Endodermal cell (in vitro differentiated cells): Measurements from ENCODE around the gene GTF2A1L. TPM values are rescaled to one million over a fixed set of nuclear protein-coding genes. Genes with fewer than 3 reads are reported as not detected.

Experiments used
- DNase-seq: peaks from one replicate; pipeline ENCODE4 v3.0.0-alpha.2; 2017
- H3K27ac ChIP-seq: 2 replicates; pipeline ENCODE4 v1.5.1; 2013; ENCODE audit warnings: mild to moderate bottlenecking, low read depth, low read length, moderate library complexity
- H3K27me3 ChIP-seq: 2 replicates; pipeline ENCODE4 v1.6.1; 2013; ENCODE audit warnings: mild to moderate bottlenecking, low read length, moderate library complexity; ENCODE audit not compliant: insufficient read depth, control insufficient read depth, poor library complexity, severe bottlenecking
- H3K36me3 ChIP-seq: 2 replicates; pipeline ENCODE4 v1.7.0; 2013; ENCODE audit warnings: mild to moderate bottlenecking, low read length, moderate library complexity; ENCODE audit not compliant: control insufficient read depth, insufficient read depth
- H3K4me1 ChIP-seq: one replicate; pipeline ENCODE4 v1.7.0; 2013; ENCODE audit warnings: low read length; ENCODE audit not compliant: control insufficient read depth, insufficient read depth
- H3K4me3 ChIP-seq: 2 replicates; pipeline ENCODE4 v1.5.1; 2013; ENCODE audit warnings: mild to moderate bottlenecking, low read length, moderate library complexity
- H3K9ac ChIP-seq: 2 replicates; pipeline ENCODE4 v1.6.1; 2013; ENCODE audit warnings: mild to moderate bottlenecking, low read length, moderate library complexity; ENCODE audit not compliant: poor library complexity, severe bottlenecking; ENCODE audit errors: extremely low read depth
- H3K9me3 ChIP-seq: 2 replicates; pipeline ENCODE4 v1.6.1; 2013; ENCODE audit warnings: mild to moderate bottlenecking, low read length, moderate library complexity; ENCODE audit not compliant: control insufficient read depth
- H3K27ac Mint-ChIP-seq: 2 replicates; pipeline ENCODE4 v1.8.0; 2020; ENCODE audit warnings: mixed read lengths
- H3K27me3 Mint-ChIP-seq: 2 replicates; pipeline ENCODE4 v1.8.0; 2021; ENCODE audit warnings: mild to moderate bottlenecking, mixed read lengths; ENCODE audit not compliant: insufficient read depth
- H3K36me3 Mint-ChIP-seq: 2 replicates; pipeline ENCODE4 v1.8.0; 2020; ENCODE audit warnings: low read depth, mixed read lengths
- H3K4me1 Mint-ChIP-seq: 2 replicates; pipeline ENCODE4 v1.8.0; 2020; ENCODE audit warnings: mixed read lengths
- H3K4me3 Mint-ChIP-seq: 2 replicates; pipeline ENCODE4 v1.8.0; 2020; ENCODE audit warnings: mild to moderate bottlenecking, moderate library complexity, mixed read lengths
- H3K9me3 Mint-ChIP-seq: 2 replicates; pipeline ENCODE4 v1.8.0; 2020; ENCODE audit warnings: mild to moderate bottlenecking, mixed read lengths
- WGBS, 2 experiments: methylation state at CpG; one replicate each; pipeline versions ENCODE4 v1.1.5 to v1.1.7; 2013; ENCODE audit warnings: missing lambda C conversion rate in 2 of 2, mixed read lengths in 1 of 2; ENCODE audit not compliant: insufficient coverage in 1 of 2, insufficient read length in 1 of 2; 5-methylcytosine and 5-hydroxymethylcytosine counted together
- total RNA-seq, 2 donors: library from RNA; stranded (reverse); fragmentation: NEBNext Ultra II Directional in 1 of 2; extraction: Animal tissue kit (Norgen Biotek cat#: 25700) in 1 of 2; gene quantifications; 2 replicates in 1 of 2; 3 replicates in 1 of 2; pipeline ENCODE4 v1.2.1, GENCODE V29; 2021
- TF ChIP-seq, protein P1 (sequence below): fragments of 200-600 bp; sonication (generic); conservative IDR thresholded peaks from 2 replicates; pipeline ENCODE4 v1.5.0; 2021; ENCODE audit warnings: antibody characterized with exemption, mild to moderate bottlenecking

Gene GTF2A1L
- total RNA-seq, 2 donors from 2014 or later, result not detected

DNA sequence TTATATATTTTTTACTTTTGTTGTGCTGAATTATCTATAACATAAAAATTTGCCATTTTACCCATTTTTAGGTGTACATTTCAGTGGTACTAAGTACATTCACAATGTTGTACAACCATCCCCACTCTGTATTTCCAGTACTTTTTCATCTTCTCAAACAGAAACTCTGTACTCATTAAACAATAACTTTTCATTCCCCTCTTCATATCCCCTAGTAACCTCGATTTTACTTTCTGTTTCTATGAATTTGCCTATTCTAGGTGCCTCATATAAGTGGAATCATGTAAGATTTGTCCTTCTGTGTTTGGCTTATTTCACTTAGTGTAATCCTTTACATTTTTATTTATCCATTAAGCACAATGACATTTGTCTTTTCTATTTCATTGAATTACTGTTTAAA lies 51.3 kb downstream of the GTF2A1L start:
- no peaks in the 10 kb centered on the region for H3K36me3 Mint-ChIP-seq
- Histone ChIP-seq H3K36me3 (no peaks in the 10 kb centered on the region), H3K27ac (no peak overlapping the region), H3K4me1 (no peaks in the 10 kb centered on the region), H3K9me3 (no peaks in the 10 kb centered on the region), H3K27me3 (no peaks in the 10 kb centered on the region), H3K4me3 (no peak overlapping the region), H3K9ac (no peak overlapping the region)
- no peaks in the 10 kb centered on the region for H3K4me1 Mint-ChIP-seq
- no peak overlapping the region for H3K4me3 Mint-ChIP-seq
- TF ChIP-seq, protein P1, sequence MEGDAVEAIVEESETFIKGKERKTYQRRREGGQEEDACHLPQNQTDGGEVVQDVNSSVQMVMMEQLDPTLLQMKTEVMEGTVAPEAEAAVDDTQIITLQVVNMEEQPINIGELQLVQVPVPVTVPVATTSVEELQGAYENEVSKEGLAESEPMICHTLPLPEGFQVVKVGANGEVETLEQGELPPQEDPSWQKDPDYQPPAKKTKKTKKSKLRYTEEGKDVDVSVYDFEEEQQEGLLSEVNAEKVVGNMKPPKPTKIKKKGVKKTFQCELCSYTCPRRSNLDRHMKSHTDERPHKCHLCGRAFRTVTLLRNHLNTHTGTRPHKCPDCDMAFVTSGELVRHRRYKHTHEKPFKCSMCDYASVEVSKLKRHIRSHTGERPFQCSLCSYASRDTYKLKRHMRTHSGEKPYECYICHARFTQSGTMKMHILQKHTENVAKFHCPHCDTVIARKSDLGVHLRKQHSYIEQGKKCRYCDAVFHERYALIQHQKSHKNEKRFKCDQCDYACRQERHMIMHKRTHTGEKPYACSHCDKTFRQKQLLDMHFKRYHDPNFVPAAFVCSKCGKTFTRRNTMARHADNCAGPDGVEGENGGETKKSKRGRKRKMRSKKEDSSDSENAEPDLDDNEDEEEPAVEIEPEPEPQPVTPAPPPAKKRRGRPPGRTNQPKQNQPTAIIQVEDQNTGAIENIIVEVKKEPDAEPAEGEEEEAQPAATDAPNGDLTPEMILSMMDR, result no peak
- no peaks in the 10 kb centered on the region for H3K27me3 Mint-ChIP-seq
- H3K27ac Mint-ChIP-seq, result no peak overlapping the region
- no peak for DNase-seq
- whole genome bisulfite sequencing, 2 experiments, result 83% methylated on average over 1 of the region's 1 CpG; no CpG with 5 or more reads in 1 of the 2 experiments
- no peaks in the 10 kb centered on the region for H3K9me3 Mint-ChIP-seq

GRCh38 chr2:48673581-48673980 lies 55.9 kb downstream of the GTF2A1L start:
- Histone ChIP-seq H3K27ac (no peak overlapping the region), H3K36me3 (no peaks in the 10 kb centered on the region), H3K4me1 (no peaks in the 10 kb centered on the region), H3K4me3 (no peak overlapping the region), H3K9ac (no peak overlapping the region), H3K9me3 (no peaks in the 10 kb centered on the region), H3K27me3 (no peaks in the 10 kb centered on the region)
- TF ChIP-seq, protein P1, result no peak
- Mint-ChIP-seq H3K27me3 (no peaks in the 10 kb centered on the region), H3K36me3 (no peaks in the 10 kb centered on the region), H3K4me3 (no peak overlapping the region), H3K27ac (no peak overlapping the region), H3K9me3 (no peaks in the 10 kb centered on the region), H3K4me1 (no peaks in the 10 kb centered on the region)
- no peak for DNase-seq
- WGBS, 2 experiments, result 93 to 95% methylated on average over 4 of the region's 4 CpGs

- Histone ChIP-seq H3K4me1 (no peaks in the 10 kb centered on the region), H3K9me3 (no peaks in the 10 kb centered on the region), H3K27me3 (no peaks in the 10 kb centered on the region), H3K4me3 (no peak overlapping the region), H3K36me3 (no peaks in the 10 kb centered on the region), H3K9ac (no peak overlapping the region), H3K27ac (no peak overlapping the region)
- no peaks in the 10 kb centered on the region for H3K9me3 Mint-ChIP-seq
- TF ChIP-seq, protein P1, result no peak
- no peaks in the 10 kb centered on the region for H3K27me3 Mint-ChIP-seq
- no peak for DNase-seq
- no peak overlapping the region for H3K27ac Mint-ChIP-seq
- WGBS, 2 experiments, result 93 to 94% methylated on average over 2 of the region's 2 CpGs
- H3K4me1 Mint-ChIP-seq, result no peaks in the 10 kb centered on the region
- H3K4me3 Mint-ChIP-seq, result no peak overlapping the region
- no peaks in the 10 kb centered on the region for H3K36me3 Mint-ChIP-seq
Observed at GRCh38 chr2:48674933-48675332, 57.3 kb downstream of the GTF2A1L start.
